PC-9 (cell line): ENCODE results near the gene PPP1R1C. TPM values are rescaled to one million over a fixed set of nuclear protein-coding genes. Genes with fewer than 3 reads are reported as not detected.

Source experiments
- BruUV-seq: library from RNA; stranded (reverse); fragments of 400-500 nt; replicated peaks from 2 replicates; lab custom pipeline; 2021; lab: Mats Ljungman, UMichigan
- CTCF ChIA-PET: fragments of 300-600 bp; sonication (Branson Sonifier 250); formaldehyde crosslinking; loops from one replicate; lab custom pipeline; 2022; ENCODE audit warnings: antibody characterized with exemption; lab: Charles Lee
- POLR2A ChIA-PET: fragments of 300-600 bp; sonication (Branson Sonifier 250); formaldehyde crosslinking; loops from one replicate; lab custom pipeline; 2022; ENCODE audit warnings: antibody characterized with exemption; ENCODE audit not compliant: unreplicated experiment; lab: Charles Lee
- DNase-seq, 2 experiments: peaks; one replicate each; pipeline versions ENCODE4 v3.0.0 to v3.0.0-alpha.2; 2015 to 2022; ENCODE audit warnings: mixed read lengths in 1 of 2
- H2AFZ ChIP-seq: fragments of 200-600 bp; sonication (generic); 2 replicates; pipeline ENCODE4 v1.8.1; 2017; ENCODE audit warnings: antibody characterized with exemption
- H3F3A ChIP-seq: fragments of 200-600 bp; sonication (generic); 2 replicates; pipeline ENCODE4 v1.8.1; 2017; ENCODE audit warnings: antibody characterized with exemption, mild to moderate bottlenecking, low read depth; ENCODE audit not compliant: insufficient read depth
- H3K27ac ChIP-seq: fragments of 200-600 bp; sonication (generic); 2 replicates; pipeline ENCODE4 v1.6.1; 2016; ENCODE audit warnings: mixed run types
- H3K27me3 ChIP-seq: fragments of 200-600 bp; sonication (generic); 2 replicates; pipeline ENCODE4 v1.6.1; 2016; ENCODE audit warnings: low read depth, mixed run types; ENCODE audit not compliant: insufficient read depth
- H3K36me3 ChIP-seq: fragments of 200-600 bp; sonication (generic); 2 replicates; pipeline ENCODE4 v1.6.1; 2016; ENCODE audit warnings: low read depth, mixed run types
- H3K4me1 ChIP-seq: fragments of 200-600 bp; sonication (generic); replicated peaks from 2 replicates; pipeline ENCODE4 v1.6.1; 2016; ENCODE audit warnings: mixed run types; ENCODE audit not compliant: insufficient read depth
- H3K4me2 ChIP-seq: fragments of 200-600 bp; sonication (generic); 2 replicates; pipeline ENCODE4 v1.6.1; 2017; ENCODE audit warnings: mixed run types
- H3K4me3 ChIP-seq: fragments of 200-600 bp; sonication (generic); 2 replicates; pipeline ENCODE4 v1.6.1; 2016; ENCODE audit warnings: mixed run types
- H3K79me2 ChIP-seq: fragments of 200-600 bp; sonication (generic); 2 replicates; pipeline ENCODE4 v1.6.1; 2017; ENCODE audit warnings: low read depth, mixed run types
- H3K9me2 ChIP-seq: fragments of 200-600 bp; sonication (generic); 2 replicates; pipeline ENCODE4 v1.8.1; 2017; ENCODE audit warnings: mild to moderate bottlenecking; ENCODE audit not compliant: insufficient read depth
- H3K9me3 ChIP-seq: fragments of 200-600 bp; sonication (generic); 2 replicates; pipeline ENCODE4 v1.8.1; 2016; ENCODE audit warnings: low read depth; ENCODE audit not compliant: insufficient read depth
- H4K20me1 ChIP-seq: fragments of 200-600 bp; sonication (generic); 2 replicates; pipeline ENCODE4 v1.8.1; 2017; ENCODE audit not compliant: insufficient read depth
- EZH2 ChIP-seq: fragments of 200-600 bp; sonication (generic); IDR thresholded peaks from 2 replicates; pipeline ENCODE4 v1.8.0; 2017; ENCODE audit warnings: antibody characterized with exemption, low read depth
- intact Hi-C: fragments of 100-400 bp; cut with micrococcal nuclease; formaldehyde crosslinking; loops from one replicate; pipeline ENCODE4 v1.10.0; 2022; ENCODE audit not compliant: unreplicated experiment
- total RNA-seq: library from RNA; stranded (reverse); gene quantifications from 2 replicates; pipeline ENCODE4 v1.2.3, GENCODE V29; 2021
- TF ChIP-seq, protein P1 (sequence below): fragments of 200-600 bp; sonication (generic); conservative IDR thresholded peaks from 2 replicates; pipeline ENCODE4 v1.6.1; 2017; ENCODE audit warnings: mixed run types, antibody characterized with exemption, mild to moderate bottlenecking, moderate library complexity

The PPP1R1C gene
- total RNA-seq, 1 experiment from 2014 or later: 27.5 TPM

DNA sequence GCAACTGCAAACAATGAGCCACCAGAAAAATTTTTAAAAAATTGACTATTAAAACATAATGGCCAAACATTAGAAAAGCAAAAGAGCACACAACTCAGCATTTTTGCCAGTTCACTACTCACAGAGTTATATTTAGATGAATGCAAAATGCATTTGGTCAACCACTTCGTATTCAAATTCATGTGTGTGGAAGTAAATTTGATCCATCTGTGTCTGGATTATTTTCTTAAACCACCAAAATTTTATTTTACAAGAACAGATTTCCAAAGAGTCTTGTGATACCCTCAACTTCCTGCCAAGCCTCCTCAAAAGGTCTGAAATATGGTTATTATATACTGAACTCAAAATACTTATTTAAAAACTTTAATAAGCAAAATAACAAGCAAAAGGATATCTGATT, 57.4 kb downstream of the PPP1R1C start:
- no peaks in the 10 kb centered on the region for H3K9me2 ChIP-seq
- intact Hi-C loops: no loop called here
- TF ChIP-seq EZH2: no peak
- TF ChIP-seq, protein P1, sequence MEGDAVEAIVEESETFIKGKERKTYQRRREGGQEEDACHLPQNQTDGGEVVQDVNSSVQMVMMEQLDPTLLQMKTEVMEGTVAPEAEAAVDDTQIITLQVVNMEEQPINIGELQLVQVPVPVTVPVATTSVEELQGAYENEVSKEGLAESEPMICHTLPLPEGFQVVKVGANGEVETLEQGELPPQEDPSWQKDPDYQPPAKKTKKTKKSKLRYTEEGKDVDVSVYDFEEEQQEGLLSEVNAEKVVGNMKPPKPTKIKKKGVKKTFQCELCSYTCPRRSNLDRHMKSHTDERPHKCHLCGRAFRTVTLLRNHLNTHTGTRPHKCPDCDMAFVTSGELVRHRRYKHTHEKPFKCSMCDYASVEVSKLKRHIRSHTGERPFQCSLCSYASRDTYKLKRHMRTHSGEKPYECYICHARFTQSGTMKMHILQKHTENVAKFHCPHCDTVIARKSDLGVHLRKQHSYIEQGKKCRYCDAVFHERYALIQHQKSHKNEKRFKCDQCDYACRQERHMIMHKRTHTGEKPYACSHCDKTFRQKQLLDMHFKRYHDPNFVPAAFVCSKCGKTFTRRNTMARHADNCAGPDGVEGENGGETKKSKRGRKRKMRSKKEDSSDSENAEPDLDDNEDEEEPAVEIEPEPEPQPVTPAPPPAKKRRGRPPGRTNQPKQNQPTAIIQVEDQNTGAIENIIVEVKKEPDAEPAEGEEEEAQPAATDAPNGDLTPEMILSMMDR: no peak
- no peaks in the 10 kb centered on the region for H3K27me3 ChIP-seq
- no peak overlapping the region for H3K4me3 ChIP-seq
- H2AFZ ChIP-seq: no peak overlapping the region
- H3K4me1 ChIP-seq: peaks cover 10% of the 10 kb centered on the region
- ChIA-PET POLR2A (no interaction called here), CTCF (no interaction called here)
- no peaks in the 10 kb centered on the region for H4K20me1 ChIP-seq
- no TSS peak for BruUV-seq
- no peak overlapping the region for H3K4me2 ChIP-seq
- H3K79me2 ChIP-seq: no peaks in the 10 kb centered on the region
- no peak for DNase-seq
- no peaks in the 10 kb centered on the region for H3K36me3 ChIP-seq
- H3K9me3 ChIP-seq: no peaks in the 10 kb centered on the region
- no peaks in the 10 kb centered on the region for H3F3A ChIP-seq
- no peak overlapping the region for H3K27ac ChIP-seq

DNA sequence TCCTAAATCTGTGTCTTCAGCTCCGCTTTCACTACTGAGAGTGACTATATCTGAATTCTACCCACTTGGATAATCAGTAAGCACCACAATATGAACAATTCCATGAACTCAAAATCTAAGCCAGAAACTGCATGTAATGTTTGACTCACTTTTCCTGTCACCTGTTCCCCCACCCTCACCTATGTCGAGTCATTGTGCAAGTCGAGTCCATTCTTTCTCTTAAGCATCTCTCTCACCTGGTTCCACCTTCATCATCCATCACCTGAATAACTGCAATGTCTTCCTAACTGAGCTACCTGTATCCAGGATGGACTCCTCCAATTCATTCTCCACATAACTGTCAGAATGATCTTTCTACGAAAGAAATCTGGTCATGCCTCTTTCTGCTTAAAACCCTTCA, 58.2 kb downstream of the PPP1R1C start:
- Histone ChIP-seq H3K27ac (no peak overlapping the region), H3K27me3 (no peaks in the 10 kb centered on the region), H3K4me3 (no peak overlapping the region), H3K4me1 (peaks cover 3% of the 10 kb centered on the region), H3F3A (no peaks in the 10 kb centered on the region), H4K20me1 (no peaks in the 10 kb centered on the region), H2AFZ (peak overlapping the region; percentile 11; the same call in 1 of the 2 replicates), H3K79me2 (no peaks in the 10 kb centered on the region), H3K4me2 (no peak overlapping the region), H3K36me3 (no peaks in the 10 kb centered on the region), H3K9me2 (no peaks in the 10 kb centered on the region), H3K9me3 (no peaks in the 10 kb centered on the region)
- ChIA-PET POLR2A (no interaction called here), CTCF (no interaction called here)
- TF ChIP-seq EZH2: no peak
- TF ChIP-seq, protein P1: no peak
- intact Hi-C loops: no loop called here
- BruUV-seq: no TSS peak
- DNase-seq: no peak

DNA sequence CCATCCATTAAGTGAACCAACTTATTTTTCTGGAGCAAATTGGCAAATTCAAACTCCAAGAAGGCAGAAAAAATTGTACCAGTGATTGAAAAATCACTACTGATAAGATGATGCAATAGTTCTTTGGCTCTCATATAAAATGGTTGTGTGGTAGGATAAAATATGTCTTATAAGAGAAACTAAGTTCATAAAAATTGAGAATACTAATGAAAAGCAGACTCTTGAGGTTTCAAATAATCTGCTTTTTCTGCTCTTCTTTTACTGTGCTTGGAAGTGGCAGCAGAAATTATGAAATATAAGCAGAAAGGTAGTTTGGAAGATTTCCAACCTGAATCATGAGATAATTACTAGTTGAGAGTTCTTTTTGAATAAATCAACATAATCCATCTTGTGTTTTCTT, 61.9 kb downstream of the PPP1R1C start:
- H3K79me2 ChIP-seq: no peaks in the 10 kb centered on the region
- no peaks in the 10 kb centered on the region for H3K36me3 ChIP-seq
- no peak for TF ChIP-seq EZH2
- TF ChIP-seq, protein P1: no peak
- H3K27ac ChIP-seq: no peak overlapping the region
- no peaks in the 10 kb centered on the region for H3F3A ChIP-seq
- intact Hi-C loops: no loop called here
- 0 out of 2 replicates have a peak, but pooled peaks cover 3% of the 10 kb centered on the region for H3K9me3 ChIP-seq
- no peaks in the 10 kb centered on the region for H3K27me3 ChIP-seq
- ChIA-PET POLR2A (interaction anchor here (0.6 kb wide), 1 partner anchor 240 kb away, joined by 5 read pairs; no protein-coding TSS in a partner anchor), CTCF (no interaction called here)
- no TSS peak for BruUV-seq
- no peak overlapping the region for H3K4me3 ChIP-seq
- H3K9me2 ChIP-seq: no peaks in the 10 kb centered on the region
- no peaks in the 10 kb centered on the region for H4K20me1 ChIP-seq
- H3K4me1 ChIP-seq: no peaks in the 10 kb centered on the region
- DNase-seq: no peak
- 0 out of 2 replicates have a peak overlapping the region, but pooled peaks have one; percentile 8 for H2AFZ ChIP-seq
- no peak overlapping the region for H3K4me2 ChIP-seq
